NOMO-1 treated with DMSO at 0.1 percent for 48 hours (cell line): ENCODE measurements around the gene SP140.
A peak's percentile ranks its signal among the peaks of the same experiment; 100 is the strongest.
"Not testable (repeated sequence)": the region's sequence is repeated elsewhere in the genome, so short reads cannot be mapped to it uniquely, and the experiment has no call there.

Experiments
- DNase-seq: peaks from one replicate; lab custom pipeline; 2025; ENCODE audit not compliant: unreplicated experiment; lab: John Stamatoyannopoulos, UW

The SP140 gene

DNA sequence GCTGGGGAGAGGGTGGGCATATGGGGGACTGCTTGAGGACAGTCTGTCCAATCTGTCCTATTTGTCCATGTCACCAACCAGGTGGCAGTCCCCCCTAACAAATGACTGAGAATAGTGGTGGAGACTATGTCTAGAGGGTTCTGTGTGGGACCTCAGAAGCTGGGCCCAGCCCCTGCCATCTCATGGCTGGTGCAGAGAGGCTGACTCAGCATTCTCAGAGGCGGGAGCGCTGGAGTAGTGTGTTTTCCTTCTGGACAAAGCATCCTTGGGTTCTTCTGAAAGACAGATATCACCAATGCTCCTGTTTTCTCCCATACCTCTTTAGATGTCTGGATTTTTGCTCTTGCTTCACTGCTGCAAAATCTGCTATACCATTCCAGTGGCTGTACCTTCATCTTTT, 57.4 kb downstream of the SP140 start:
- DNase-seq, result no peak

DNA sequence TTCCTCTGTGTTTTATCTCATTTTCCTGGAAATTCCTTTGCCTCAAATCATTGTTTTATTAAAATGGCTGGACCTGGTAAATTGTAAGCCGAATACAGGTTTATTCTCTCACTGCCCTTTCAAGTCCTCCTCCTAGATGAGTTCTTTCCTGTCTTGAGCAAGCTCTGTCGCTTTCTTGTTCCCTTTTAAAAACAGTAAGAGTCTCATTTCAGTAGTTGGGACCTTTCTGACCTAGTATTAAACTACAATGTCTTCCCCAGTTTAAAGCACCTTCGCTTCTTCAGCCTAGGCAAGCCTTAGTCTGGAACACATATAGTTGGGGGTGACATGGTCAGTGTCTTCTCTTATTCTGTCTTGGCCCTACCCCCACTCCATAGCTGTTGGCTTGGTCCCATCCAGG, 60.5 kb downstream of the SP140 start:
- DNase-seq, result no peak

DNA sequence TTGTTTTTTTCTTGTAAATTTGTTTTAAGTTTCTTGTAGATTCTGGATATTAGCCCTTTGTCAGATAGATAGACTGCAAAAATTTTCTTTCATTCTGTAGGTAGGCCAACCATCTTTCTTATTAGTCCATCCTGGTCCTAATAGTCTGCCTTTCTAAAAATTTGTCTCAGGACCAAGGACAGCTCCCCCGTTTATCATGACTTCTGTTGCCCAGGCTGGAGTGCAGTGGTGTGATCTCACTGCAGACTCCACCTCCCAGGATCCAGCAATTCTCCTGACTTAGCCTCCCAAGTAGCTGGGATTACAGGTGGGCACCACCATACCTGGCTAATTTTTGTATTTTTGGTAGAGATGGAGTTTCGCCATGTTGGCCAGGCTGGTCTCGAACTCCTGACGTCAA, 63.8 kb downstream of the SP140 start:
- not testable (repeated sequence) for DNase-seq

DNA sequence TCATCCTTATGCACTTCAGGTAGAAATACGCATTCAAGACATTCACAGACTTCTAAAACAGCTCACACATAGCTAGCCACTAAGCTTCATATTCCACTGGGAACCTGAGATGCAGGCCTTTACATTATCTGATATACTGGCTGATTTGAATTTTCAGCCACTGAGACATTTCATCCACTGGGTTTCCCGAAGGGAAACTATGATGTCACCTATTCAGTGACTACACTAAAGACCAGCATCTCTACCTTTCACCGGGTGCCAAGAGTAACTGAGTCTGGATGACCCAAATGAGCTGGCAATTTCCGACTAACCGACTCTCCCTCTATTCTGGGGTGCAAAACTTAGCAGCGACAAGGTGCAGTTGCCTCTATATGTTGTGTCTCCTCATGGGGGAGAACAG, 69.7 kb downstream of the SP140 start:
- no peak for DNase-seq

DNA sequence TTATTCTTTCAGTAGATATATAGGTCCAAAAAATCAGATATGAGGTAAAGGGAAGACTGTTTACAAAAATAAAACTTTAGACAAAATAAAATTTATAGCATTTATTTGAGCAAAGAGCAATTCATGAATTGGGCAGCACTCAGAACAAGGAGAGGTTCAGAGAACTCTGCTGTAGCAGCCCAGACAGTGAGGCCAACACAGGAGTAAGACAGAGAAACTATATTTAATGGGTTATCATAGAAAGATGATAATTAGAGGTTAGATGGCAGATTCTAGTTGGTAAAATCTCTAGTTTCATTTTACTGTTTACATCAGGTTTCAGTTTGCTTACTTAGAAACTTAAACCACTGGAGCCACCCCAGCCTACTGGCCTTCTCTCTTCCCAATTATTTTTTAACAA, 71.4 kb downstream of the SP140 start:
- DNase-seq, result no peak

DNA sequence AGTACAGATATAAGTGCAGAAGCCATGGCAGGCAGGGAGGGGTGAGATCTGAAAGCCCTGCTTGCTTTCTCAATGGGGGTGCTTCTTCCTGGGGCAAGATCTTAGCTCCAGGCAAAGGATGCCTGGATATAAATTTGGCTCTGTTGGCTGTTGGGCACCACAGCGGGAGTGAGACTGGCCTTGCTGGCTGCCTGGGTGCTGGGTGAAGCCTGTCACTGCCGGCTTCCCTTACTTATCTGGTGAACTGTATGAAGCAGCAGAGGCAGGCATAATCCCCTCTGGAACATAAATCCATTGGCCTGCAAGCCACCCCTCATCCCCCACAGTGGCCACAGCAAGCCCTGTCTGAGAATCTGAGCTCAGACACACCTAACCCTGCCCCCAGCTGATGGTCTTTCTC, 74.1 kb downstream of the SP140 start:
- DNase-seq, result no peak

DNA sequence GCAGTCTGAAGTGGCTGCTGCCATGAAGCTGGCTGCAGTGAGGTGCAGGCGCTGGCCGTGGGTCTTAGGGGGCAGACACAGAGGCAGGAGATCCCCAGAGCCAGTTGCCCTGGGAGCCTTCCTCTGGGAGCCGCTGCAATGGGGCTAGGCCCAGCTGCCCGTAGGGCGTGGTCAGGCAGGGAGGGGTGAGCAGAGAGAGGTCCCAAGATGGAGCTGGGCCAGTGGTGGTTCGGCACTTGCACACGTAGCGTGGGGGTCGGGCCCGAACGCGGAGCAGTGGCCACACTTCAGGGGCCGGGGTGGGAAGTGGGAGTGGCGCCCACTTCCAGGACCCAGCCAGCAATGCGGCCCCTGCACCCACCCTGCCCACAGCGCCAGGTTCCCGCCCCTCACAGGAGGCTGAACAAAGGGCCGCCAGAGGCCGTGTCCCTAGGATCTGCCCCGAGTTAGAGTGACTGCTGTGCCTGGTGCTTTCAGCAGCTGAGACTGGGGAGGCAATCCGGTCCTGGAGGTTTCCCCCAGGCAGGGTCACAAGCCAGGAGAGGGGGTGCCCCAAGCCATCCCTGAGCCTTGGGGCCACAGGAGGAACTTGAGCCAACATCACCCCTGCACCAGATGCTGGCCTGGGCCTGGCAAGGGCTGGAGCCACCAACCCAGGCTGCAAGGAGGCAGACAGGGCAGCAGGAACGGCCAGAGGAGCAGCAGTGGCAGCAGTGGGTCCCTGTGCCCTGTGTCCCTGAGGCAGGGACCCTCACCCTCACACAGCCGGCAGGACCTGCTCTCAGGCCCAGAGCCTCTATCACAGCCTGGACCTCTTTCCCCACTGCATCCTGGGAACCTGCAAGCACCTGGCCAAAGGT, 80.1 kb downstream of the SP140 start:
- no peak for DNase-seq

DNA sequence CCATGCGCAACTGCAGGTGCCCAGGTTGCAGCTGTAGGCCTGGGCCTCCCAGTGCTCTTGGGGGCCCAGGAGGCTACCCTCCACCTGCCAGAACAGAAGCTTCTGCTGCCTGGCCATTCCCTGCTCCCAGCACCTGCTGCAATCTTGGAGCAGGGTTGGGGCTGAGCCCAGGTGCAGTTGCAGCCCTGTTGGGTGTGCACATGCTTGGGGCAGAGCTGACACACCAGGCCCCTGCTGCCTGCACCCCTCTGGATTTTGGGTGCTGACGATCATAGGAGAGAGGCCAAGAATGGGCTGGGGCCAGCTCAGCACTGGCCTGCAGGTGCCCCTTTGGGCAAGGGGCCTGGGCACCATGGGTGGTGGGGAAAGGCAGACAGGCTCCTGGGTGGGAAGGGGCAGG, 80.9 kb downstream of the SP140 start:
- DNase-seq, result no peak

DNA sequence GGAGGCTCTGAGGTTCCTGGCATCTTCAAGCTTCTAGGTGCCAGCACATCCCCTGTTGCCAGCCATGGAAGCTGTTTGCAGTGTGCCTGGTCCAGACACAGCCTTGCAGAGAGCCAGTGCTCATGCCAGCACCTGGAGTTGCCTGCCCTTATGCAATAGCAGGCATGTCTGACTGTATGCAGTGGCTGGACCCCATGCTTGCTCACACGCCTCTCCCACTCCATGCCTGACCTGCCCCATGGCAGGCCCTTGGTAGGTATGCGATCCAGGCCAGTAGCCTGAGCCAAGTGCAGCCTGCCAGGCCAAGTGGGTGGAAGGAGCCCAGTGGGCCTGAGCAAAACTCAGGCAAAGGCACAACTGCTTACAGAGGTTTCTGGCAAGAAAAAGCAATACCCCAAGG, 81.9 kb downstream of the SP140 start:
- DNase-seq, result no peak

DNA sequence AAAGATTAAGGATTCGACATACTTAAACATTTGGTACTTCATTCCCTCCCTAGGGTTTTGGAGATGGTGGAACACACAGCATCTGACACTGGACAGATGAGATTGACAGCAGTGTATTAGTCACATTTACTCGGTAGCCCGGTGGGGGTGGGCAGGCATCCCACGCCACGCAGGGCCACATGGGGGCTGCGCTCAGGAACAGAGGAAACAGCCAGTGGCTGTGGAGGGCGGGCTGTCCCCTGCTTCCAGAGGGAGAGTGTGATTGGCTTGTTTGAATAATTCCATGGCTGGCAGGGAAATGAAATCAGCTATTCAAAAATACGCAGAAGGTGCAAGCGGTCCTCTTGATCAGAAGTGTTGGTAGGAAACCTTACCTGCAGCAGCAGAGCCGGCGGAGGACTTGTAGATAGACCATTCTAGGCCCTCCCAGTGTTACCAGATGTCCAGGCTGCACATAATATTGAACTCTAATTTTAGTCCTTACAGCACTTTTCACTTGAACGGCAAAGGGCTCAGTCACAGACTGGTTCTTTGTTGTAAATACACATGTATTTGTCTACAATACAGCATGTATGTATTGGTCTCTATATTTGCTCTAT, 83.0 kb downstream of the SP140 start:
- DNase-seq, result no peak

DNA sequence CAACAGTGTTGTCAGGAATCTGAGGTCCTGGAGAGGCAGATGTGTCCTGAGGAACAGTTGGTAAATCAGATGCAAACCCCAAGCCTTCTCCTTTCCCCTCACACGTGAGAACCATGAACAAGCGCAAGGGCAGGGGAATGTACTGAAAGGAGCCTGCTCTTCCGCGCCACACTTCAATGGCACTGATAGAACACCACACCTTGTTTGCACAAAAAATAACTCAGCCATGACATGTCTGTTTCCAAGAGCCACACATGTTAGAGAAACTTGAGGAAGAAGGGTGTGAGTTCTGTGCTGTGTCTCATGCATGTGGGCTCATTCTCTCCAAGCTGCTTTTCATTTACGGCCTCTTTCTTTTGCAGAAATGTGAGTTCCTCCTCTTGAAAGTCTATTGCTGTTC, 85.3 kb downstream of the SP140 start:
- not testable (repeated sequence) for DNase-seq

DNA sequence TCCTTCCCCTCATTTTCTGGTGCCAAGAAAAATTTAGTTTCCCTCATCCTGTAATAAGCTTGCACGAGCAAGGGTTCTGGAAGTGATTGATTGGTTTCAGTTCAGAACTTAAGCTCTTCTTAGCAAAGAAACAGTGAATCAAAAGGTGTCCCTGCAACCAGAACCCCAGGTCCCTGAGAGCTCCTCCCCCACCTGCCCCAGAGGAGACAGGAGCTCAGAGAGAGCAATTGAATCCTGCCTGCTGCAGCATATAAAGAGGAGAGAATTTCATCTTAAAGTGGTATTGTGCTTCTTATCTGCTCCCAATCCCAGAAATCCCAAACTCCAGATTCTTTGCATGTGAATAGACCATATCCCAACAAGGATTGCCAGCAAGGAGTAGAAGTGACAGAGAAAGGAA, 86.1 kb downstream of the SP140 start:
- not testable (repeated sequence) for DNase-seq

DNA sequence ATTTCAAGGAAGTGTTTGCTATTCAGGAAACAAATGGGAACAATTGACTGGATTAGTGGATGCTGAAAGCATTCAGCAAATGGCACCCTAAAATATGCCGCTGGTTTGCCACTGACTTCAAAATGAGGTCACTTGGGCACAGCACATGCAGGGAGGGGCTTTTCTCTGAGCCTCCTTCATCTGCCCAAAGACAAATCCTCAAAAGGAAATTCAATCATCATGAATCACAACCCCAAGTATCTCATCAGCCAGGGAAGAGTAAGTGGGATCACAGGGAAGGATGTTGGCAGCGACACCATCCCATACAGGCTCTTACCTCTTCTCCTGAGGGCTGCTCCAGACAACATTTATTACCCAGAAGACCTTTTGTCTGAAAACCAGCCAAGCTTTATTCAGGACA, 87.1 kb downstream of the SP140 start:
- DNase-seq, result no peak

DNA sequence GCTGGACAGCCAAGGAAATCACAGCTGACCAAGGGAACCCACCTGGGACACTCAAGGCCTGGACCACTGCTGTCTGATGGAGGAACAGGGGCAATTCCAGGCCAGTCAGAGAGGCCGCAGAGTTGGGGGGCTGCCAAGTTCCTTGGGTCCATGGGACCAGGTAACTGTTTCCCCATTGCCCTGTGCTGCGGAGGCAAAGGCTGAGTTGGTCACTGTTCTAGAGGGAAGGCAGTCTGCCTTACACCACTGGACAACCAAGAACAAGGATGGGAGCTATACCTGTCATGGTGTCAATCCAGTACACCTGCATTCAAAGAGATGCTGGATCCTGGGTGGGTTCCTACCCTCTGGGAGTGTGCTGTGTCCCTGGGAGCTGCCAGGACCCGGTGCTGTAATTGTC, 91.8 kb downstream of the SP140 start:
- DNase-seq, result no peak

DNA sequence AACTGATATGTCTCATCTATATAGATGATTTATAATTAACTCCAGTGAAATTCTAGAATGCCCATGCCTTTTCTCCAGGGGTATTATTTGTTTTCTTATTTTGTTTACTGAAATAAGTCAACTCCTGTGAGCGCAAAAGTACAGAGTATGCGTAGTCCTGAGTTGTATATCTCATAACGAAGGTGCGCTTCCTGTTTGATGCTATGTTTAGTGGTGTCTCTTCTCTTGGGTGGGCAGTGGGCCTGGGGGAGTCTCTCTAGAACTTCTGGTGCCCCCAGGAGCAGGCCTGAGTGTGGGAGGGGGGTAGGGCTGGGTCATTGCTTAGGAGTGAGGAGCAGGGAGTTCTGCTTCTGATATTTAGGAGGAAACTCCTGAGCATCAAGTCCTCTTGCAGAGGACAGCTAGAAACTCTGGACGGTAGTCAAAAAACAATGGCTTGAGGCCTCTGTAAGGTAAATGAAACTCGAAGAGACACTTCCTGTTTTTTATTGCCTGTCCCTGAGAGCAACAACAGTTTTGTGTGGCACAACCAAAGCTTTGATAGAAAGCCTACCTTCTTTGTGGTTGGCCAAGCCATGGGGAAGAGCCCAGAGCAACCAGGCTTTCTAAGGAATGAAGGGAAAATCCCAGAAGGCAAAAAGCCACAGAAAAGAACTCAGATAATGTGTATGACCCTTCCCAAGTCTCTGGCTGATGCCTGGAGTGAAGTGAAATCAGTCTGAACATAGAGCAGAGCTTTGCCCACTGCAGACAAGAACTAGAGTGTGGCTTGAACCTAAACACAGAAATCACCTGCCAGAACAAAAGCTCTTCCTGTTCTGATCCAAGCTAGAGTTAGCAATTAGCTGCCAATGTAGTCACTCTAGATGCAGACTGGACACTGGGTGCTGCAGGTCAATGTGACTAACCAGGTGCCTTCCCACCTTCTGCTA, 92.9 kb downstream of the SP140 start:
- peak; percentile 56 for DNase-seq

DNA sequence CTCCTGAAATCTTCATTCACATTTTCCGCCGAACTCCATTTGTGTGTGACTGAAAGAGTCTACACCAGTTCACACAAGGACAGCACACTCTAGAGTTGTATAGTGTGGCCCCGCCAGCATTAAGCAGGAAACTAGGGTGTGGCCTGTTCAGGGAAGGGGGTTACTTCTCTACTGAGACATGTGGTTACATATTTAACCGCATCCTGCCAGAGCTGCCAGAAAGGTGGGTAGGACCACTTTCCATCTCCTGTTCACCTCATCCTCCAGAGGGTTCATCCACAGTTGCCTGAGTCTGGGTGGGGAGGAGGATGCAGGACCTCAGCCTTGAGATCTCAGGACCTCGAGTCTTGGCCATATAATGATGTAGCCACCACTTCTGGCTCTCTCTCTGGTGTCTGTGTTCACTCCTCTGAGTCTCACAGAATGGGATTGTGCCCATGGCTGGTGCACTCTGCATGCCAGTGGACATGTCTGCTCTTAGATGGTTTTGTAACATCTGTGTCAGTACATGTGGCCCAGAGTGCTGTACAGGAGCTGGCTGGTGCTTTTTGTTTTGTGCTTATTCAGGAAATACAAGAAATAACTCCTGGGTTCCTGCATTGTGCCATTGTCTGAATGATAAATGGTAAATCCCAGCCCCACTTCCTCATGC, 93.8 kb downstream of the SP140 start:
- DNase-seq, result peak; percentile 67

DNA sequence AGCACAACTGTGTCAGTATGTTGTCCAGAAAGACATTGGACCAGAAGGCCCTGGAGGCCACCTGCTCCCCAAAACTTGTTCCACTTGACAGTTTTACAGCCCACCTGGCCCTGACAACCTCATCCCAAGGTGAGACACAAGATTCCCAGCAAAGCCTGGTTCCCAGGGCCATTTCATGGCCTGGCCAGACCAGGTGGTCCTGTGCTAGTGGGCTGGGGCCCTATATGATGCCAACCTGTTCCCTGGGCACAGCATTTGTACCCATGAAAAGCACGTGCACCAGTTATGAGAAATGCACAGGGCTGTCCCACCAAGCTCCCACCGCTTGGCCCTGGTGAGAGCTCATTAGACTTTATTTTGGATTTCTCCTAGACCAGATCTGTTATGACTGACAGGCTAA, 95.5 kb downstream of the SP140 start:
- no peak for DNase-seq

DNA sequence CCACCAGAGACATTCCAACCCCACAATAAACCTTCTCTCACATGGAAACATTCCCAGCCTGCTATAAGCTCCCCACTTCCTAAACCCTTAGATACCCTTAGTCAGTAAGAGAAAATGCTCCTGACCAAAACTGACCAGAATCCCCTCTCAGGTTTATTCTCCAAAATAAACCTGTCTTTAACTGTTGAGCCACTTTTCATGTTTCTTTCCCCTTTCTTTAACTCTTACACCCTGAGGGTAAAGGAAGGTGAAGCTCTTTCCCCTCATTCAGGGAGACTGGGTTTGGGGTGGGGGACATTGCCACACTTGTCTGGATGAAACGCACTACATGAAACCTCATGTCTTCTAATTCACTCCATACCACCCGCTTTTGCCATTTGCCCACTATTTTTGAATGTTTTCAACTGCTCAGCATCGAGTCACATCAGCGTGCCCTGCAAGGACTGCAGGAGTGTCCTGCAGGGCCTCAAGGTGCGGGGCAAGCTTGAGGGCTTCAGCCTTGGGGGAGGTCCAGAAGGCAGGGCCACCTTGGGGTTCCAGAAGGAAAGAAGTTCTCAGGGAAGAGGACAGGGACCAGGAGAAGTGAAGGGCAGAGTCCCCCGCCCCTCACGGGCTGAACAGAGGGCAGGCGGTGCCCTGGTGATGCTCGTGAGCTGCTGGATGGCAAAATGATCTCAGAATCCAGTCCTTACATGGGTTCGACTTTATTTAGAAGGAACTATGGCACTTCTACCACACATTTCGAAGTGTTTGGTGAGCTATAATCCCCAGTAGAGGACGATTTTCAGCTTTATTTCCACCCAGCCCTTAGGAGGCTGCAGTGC, 97.2 kb downstream of the SP140 start:
- DNase-seq, result no peak

DNA sequence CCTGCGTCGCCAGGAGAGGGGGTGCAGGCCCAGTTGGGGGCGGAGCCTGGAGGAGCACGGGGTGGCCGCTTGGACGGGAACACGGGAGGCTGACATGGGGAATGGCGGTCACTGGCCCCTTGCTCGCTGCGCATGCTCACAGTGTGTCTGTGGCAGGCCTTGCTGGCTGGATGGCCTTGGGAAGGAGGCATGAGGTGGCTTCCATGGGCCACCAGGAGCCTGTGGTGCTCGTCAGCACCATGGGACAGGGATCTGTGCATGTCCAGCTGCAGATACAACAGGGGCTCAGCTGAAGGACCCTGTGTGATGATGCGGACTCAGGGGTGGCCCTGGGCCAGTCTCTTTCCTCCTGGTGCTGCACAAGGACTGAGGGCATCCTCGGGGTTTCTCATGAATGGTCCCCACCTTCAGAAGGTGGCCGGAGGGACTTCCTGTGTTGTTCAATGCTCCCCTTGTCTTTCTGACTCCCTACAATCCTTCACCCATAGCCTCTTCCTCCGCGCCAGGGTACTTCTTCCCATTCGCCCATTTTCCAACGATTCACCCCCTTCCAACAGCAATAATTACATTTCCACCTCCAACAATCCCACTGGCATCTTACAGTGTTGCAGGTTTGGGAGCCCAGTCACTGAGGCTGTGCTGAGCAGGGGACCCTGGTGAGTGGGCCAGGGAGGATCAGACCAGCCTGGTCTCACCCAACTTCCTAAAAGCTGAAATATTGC, 98.0 kb downstream of the SP140 start:
- DNase-seq, result no peak

DNA sequence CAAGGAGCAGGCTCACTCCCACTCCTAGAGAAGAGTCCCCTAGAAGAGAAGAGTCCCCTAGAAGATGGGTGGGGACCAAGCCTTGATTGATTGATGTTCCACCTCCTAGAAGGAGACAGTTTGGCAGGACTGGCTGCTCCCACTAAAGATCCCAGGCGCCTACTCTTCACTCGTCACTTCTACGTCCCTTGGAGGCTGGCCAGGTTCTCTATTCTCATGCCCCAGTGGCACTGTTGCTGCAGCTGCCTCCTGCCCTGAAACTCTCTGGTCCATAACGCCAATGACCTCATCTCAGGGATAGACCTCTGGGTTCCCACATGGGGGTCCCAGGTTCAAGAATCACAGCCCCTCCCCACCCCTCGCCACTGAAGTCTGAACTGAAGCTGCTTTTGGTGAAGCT, 99.0 kb downstream of the SP140 start:
- DNase-seq, result no peak
